BLaER1 (cell line): ENCODE results near the gene AMY1B.
"Not testable (repeated sequence)": the region's sequence is repeated elsewhere in the genome, so short reads cannot be mapped to it uniquely, and the experiment has no call there.

ENCODE experiments used
- H3K27ac ChIP-seq: shearing (Covaris generic); formaldehyde crosslinking; 2 replicates; pipeline ENCODE4 v1.8.1; 2022
- H3K27me3 ChIP-seq: shearing (Covaris generic); formaldehyde crosslinking; 2 replicates; pipeline ENCODE4 v1.8.1; 2022
- H3K36me3 ChIP-seq: shearing (Covaris generic); formaldehyde crosslinking; 2 replicates; pipeline ENCODE4 v1.8.1; 2022
- H3K4me1 ChIP-seq: shearing (Covaris generic); formaldehyde crosslinking; 2 replicates; pipeline ENCODE4 v1.8.1; 2022
- H3K4me2 ChIP-seq: shearing (Covaris generic); formaldehyde crosslinking; 2 replicates; pipeline ENCODE4 v1.8.1; 2022
- H3K4me3 ChIP-seq: shearing (Covaris generic); formaldehyde crosslinking; 2 replicates; pipeline ENCODE4 v1.8.1; 2022
- H3K9ac ChIP-seq: shearing (Covaris generic); formaldehyde crosslinking; 2 replicates; pipeline ENCODE4 v1.8.1; 2022
- H3K9me3 ChIP-seq: shearing (Covaris generic); formaldehyde crosslinking; 2 replicates; pipeline ENCODE4 v1.8.1; 2022
- H4K20me1 ChIP-seq: shearing (Covaris generic); formaldehyde crosslinking; 2 replicates; pipeline ENCODE4 v1.8.1; 2022

AMY1B gene

DNA sequence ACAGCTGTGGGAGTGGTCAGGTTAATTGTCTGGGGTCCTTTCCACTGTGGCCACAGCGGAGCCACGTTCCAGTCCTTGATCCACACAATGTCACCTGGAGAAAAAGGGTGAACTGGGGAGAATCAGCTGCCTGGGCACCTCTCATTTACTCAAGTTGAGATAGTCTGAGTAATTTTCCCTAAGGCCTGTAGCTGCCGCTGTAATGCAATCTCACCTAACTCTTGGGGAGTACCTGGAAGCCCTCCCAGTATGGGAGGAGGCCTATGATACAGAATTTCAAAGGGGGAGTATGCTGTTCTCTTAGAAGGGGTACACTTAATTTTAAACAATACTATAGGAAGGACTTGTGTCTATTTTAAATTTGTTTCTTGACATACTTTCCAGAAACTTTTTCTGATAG is 45.7 kb downstream of the AMY1B start:
- H3K4me3 ChIP-seq, H3K27me3 ChIP-seq, H3K27ac ChIP-seq, H3K36me3 ChIP-seq, H3K4me1 ChIP-seq, H3K4me2 ChIP-seq, H3K9me3 ChIP-seq, H3K9ac ChIP-seq, H4K20me1 ChIP-seq: not testable (repeated sequence)

DNA sequence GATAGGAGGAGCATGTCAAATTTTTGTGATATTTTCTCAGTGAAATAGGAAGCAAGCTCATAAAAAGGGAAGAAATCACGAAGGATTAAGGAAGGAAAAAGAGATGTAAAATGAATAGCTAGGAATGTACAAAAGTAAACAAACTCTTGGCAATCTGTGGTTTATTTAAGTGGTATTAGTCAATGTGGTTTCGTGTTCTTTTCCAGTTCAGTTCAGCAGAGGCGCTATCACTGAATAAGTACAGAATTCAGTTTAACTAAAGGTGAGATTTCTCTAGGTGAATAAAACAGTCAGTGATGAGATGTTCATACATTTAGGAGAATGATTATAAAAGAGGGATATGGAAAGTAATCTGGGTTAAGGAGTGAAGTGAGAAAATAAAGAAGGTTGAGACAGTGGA is 52.1 kb downstream of the AMY1B start:
- not testable (repeated sequence) for H3K27me3 ChIP-seq, H3K9ac ChIP-seq, H3K27ac ChIP-seq, H3K36me3 ChIP-seq, H3K9me3 ChIP-seq, H3K4me3 ChIP-seq, H4K20me1 ChIP-seq, H3K4me2 ChIP-seq, H3K4me1 ChIP-seq

DNA sequence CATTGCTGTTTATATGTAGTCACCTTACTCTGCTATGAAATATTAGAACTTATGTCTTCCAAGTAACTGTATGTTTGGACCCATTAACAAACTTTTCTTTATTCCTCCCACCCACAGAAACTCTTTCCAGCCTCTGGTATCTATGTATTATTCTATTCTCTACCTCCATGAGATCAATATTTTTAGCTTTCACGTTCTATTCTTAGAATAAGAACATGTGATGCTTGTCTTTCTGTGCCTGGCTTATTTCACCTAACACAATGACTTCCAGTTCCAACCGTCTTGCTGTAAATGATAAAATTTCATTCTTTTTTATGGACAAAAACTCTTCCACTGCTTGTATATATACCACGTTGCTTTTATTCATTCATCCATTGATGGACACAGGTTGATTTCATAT is 54.8 kb downstream of the AMY1B start:
- H3K27me3 ChIP-seq, H3K9me3 ChIP-seq, H3K4me1 ChIP-seq, H3K4me3 ChIP-seq, H3K4me2 ChIP-seq, H3K9ac ChIP-seq, H4K20me1 ChIP-seq, H3K36me3 ChIP-seq, H3K27ac ChIP-seq: not testable (repeated sequence)
